Measurements from ENCODE around the gene LCNL1.
"Not testable (repeated sequence)": the region's sequence is repeated elsewhere in the genome, so short reads cannot be mapped to it uniquely, and the experiment has no call there.

The LCNL1 gene

GRCh38 chr9:136994180-136994887 lies 11.5 kb downstream of the LCNL1 start:
- no peak for DNase-seq (ENCODE audit: low read depth, low spot score)

DNA sequence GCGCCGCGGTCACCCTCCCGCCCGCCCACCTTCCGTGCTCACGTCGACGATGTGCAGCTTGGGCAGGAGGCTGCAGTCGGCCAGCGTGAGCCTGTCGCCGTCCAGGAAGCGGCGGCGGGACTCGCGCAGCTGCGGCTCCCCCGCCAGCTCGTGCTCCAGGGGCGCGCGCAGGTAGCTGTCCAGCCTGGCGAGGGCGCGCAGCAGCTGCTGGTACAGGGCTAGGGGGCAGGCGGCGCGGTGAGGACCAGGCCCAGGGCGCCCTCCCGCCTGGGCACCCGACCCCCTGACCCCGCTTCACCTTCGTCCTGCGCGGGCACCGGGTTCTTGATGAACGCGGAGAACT lies 12.1 kb downstream of the LCNL1 start:
- DNase-seq (ENCODE audit: low read depth, low spot score): no peak

DNA sequence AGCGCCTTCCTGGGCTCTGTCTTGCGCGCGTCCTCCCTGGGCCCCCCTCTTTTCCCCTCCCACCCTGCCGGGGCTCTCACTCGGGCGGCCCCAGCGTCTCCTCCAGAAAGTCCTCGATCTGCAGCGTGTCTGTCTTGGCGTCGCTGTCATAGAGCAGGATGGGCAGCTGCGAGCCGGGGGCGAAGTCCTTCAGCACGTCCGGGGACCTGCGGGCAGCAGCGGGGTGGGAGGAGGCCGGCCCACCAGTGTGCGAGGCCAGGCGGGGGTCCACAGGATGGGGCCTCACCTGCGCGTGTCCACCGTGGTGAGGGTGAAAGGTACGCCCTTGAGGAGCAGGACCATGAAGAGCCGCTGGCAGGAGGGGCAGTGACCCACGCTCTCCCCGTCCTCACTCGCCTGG lies 12.6 kb downstream of the LCNL1 start:
- no peak for DNase-seq (ENCODE audit: low read depth, low spot score)

DNA sequence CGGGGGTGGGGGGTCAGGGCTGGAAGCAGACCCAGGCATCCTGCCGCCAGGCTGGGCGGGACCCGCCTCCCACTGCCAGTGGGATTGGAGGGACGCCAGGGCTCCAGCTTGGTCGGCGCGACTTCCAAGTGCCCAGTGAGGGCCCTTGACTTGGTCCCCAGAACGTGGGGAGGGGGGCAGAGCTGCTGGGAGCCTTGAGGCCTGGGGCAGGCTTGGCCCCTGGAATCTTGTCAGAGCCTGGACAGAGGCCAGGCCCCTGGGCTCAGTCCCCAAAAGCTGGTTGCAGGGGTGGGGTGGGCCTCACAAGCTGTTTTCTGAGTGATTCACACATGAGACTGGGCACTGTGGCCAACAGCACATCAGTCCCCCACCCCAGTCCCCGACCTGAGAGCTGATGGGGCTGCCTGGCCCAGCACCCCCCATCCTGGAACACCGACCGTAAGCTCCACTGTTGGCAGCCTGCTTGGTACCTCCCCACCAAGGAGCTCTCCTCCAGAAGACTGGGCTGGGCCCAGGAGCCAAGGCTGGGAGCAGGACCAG lies 13.0 kb downstream of the LCNL1 start:
- no peak for DNase-seq (ENCODE audit: low read depth, low spot score)

- no peak for DNase-seq (ENCODE audit: low read depth, low spot score)
Measured at GRCh38 chr9:136996361-136997292, 13.8 kb downstream of the LCNL1 start, which contains the start of gene CLIC3. CLIC3 (minus strand) TSS chr9:136996568; CDS start chr9:136996543, 25 bp downstream.

DNA sequence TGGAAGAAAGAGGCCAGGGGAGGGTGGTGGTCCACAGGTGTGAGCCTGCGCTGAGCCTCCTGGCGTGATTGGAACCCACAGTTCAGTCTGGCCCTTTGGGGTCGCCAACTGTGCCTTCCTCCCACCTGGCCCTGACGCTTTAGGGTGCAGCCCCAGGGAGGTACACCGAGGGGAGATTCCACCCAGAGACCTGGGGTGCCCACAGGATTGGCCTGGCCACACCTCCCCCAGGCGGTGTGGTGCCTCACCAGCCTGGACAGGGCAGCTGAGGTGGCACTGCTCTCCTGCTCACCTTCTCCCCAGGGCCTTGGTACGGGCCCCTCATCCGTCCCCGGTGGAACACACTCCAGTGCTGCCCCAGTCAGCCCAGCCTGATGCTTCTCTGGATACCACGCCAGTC lies 14.6 kb downstream of the LCNL1 start:
- DNase-seq (ENCODE audit: low read depth, low spot score): no peak

GRCh38 chr9:136997830-136998234 lies 15.0 kb downstream of the LCNL1 start:
- no peak for DNase-seq (ENCODE audit: low read depth, low spot score)

DNA sequence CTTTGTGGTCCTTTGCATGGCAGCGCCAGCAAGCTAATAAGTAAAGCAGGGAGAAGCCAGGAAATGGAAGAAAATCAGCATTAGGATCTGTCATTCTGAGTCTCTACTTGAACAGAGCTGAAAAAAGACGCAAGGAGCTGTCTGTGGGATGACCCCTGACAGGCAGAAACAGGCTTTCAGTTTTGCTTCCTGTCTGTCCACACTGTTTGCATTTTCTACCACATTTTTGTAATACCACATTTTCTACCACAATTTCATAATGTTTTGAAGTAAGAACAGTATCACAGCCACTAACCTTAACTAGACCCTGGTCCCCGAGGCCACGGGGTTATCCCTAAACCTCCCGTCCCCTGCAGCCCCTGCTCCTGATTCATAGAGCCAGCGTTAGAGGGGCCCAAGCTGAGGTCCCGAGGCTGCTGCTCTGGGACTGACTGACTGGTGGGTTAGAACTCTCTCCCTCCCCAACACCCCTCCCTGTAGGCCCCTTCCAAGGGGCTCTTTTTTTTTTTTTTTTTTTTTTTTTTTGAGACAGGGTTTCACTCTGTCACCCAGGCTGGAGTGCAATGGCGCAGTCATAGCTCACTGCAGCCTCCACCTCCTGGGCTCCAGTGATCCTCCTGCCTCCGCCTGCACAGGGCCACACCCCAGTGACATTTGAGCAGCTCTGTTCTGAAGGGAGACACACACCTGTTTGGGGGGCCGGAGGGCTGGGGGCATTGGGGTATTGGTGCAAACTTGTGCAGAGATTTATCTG lies 17.6 kb downstream of the LCNL1 start:
- no peak for DNase-seq (ENCODE audit: low read depth, low spot score)

- DNase-seq (ENCODE audit: low read depth, low spot score): no peak
Measured at GRCh38 chr9:137001857-137002645, 19.3 kb downstream of the LCNL1 start.

DNA sequence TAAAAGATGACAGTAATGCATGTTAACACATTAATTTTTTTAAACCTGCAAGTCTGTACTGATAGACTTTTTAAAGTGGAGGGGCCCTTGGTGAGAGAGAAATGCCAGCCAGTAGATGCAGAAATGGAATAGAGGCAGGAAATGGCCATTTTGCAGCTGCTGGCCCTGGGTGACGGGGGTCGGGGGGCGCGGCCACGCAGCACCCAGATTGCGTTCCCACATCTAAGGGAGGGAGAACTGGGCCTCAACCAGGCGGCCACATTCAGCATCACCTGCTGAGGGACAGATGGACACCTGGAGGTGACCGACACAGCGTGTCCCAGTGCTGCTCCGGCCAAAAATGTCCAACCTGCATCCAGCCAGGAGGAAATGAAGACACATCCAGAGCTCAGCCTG lies 19.9 kb downstream of the LCNL1 start:
- no peak for DNase-seq (ENCODE audit: low read depth, low spot score)

GRCh38 chr9:137004285-137004684 lies 21.5 kb downstream of the LCNL1 start:
- DNase-seq (ENCODE audit: low read depth, low spot score): not testable (repeated sequence)

DNA sequence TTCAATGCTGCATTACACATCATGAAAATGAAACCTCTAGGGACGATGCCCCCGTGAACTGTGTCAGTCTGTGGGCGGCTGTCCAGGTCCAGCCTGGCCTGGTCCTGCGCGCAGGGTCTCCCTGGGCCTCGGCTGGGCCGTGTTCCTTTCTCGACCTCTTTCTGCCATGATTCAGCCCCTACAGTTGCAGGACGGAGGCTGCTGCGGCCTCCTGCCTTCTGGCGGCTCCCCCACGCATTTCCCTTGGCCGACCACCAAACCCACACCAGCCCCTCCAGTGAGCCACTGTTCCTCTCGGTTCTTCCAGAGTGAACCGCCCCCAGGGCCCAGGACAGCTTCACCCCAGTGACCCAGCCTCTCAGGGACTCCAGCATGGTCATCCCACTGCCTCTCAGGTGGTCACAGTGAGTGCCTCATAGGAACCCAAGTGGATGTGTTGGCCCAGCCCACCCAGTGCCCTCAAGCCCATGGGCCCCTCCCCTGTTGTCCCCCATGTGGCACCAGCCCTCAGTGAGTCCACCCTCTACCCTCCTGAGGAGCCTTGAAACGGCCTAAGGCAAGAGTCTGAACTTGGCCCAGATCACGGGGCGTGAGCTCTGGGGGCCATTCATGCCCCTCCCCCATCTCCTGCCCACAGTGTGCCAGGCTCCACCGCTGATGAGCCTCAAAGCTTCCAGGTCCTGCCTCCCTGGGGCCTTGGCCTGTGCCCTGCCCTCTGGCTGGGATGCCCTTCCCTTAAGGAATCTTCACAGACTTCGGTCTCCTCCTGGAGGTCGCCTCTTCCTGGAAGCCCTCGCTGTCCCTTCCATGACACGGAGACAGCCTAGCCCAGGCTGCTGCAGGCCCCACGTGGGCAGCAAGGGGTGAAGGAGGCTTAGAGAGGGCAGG lies 23.6 kb downstream of the LCNL1 start:
- DNase-seq (ENCODE audit: low read depth, low spot score): no peak

DNA sequence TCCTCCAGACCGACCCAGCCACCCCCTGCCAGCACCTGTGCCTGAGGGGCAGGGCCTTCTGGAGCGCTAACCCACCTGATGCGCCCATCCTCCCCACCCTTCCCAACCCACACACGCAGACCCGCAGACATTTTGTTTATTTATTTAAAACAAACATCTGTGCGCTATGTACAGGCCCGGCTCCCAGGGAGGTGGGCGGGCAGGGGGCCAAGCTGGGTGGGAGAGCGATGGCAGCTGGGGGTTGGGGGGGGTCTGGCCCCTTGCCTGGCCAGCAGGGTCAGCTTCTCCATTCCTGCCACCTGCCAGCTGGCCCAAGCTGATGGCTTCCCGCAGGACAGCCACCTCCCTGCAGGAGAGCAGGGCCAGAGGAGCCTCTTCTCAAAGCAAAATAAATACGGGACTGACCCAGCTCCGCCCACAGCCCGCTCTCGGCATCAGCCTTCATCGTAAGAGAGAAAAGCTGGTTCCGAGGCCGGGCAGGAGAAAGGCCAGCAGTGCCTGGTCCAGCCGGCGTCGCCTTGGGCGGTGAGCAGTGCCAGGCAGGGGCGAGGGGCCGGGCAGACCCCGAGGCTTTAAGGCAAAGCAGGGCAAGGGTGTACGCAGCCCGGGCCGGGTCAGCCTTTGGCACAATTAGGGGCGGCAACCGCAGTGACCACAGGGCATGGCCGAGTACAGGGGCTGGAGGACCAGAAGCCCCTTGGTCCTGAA lies 24.5 kb downstream of the LCNL1 start:
- DNase-seq (ENCODE audit: low read depth, low spot score): no peak

DNA sequence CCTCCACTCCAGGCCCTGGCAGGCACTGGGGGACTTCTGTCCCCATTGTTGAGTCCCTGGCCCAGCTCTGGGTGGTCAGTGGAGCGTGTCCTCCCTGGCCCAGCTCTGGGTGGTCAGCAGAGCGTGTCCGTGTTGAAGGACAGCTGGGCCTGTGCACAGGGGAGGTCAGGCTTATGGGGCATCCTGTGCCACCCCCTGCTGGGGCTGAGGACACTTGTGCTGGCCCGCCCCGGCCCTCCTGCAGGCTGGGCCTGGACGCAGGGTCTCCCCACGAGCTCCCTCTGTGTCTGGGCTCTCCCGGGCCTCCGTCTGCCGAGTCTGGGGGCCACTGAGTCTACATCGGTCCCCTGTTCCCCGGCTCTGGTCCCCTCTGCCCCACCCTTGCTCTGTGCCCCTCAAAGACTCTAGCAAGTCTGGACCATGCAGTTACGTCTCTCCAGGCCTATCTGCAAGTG lies 25.1 kb downstream of the LCNL1 start:
- no peak for DNase-seq (ENCODE audit: low read depth, low spot score)

DNA sequence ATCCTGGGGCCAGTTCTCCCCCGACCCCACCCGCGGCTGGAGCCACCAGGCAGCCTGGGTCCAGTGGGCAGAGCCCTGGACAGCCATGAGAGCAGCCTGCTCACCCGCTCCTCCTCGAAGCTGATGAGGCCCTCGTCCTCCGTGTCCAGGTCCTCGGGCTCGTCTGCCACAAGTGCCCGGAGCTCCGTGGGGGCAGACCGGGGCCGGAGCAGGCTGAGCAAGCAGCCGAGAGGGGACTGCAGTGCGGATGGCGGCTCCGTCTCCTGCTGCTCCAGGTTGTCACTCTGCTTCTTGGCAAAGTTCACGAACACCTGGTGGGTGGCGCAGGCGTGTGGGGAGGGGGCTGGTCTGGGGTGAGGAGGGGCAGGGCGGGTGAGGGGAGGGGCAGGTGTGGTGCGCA lies 25.5 kb downstream of the LCNL1 start:
- DNase-seq (ENCODE audit: low read depth, low spot score): no peak

GRCh38 chr9:137009217-137009616 lies 26.4 kb downstream of the LCNL1 start:
- no peak for DNase-seq (ENCODE audit: low read depth, low spot score)

GRCh38 chr9:137009938-137010732 lies 27.3 kb downstream of the LCNL1 start:
- no peak for DNase-seq (ENCODE audit: low read depth, low spot score)

DNA sequence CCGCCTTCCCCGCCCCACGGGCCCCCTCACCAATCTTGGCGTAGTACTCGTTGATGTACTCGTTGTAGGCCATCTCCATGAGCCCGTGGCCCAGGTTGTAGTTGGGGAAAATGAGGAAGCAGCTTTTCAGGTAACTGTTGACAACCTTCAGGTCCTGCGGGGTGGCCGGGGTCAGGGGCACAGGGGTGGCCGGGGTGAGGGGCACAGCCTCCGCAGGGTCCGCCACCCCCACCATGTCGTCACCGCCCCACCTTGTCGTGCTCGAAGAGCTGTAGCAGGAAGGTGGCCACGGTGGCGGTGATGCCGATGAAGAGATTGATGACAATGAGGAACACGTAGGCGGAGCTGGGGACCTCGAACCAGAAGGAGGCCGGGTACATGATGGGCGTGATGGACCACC lies 28.4 kb downstream of the LCNL1 start:
- DNase-seq (ENCODE audit: low read depth, low spot score): no peak
